ENCODE results near the gene FDXR.

DNA sequence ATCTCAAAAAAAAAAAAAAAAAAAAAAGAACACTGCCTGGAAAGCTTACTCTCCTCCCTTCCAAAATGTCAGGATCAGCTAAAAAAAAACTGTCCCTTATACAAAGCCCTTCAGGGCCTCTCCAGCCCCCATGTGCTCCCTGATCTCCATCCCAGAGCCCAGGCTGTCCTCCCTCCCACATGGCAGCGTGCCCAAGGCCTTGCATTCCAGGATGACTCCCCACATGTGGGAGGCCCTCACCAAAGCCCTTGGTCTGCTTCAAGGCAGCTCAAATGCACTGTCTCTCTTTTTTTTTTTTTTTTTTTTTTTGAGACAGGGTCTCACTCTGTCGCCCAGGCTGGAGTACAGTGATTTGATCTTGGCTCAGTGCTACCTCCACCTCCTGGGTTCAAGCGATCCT lies 2.3 kb downstream of the FDXR start:
- TF ChIP-seq, protein P1, sequence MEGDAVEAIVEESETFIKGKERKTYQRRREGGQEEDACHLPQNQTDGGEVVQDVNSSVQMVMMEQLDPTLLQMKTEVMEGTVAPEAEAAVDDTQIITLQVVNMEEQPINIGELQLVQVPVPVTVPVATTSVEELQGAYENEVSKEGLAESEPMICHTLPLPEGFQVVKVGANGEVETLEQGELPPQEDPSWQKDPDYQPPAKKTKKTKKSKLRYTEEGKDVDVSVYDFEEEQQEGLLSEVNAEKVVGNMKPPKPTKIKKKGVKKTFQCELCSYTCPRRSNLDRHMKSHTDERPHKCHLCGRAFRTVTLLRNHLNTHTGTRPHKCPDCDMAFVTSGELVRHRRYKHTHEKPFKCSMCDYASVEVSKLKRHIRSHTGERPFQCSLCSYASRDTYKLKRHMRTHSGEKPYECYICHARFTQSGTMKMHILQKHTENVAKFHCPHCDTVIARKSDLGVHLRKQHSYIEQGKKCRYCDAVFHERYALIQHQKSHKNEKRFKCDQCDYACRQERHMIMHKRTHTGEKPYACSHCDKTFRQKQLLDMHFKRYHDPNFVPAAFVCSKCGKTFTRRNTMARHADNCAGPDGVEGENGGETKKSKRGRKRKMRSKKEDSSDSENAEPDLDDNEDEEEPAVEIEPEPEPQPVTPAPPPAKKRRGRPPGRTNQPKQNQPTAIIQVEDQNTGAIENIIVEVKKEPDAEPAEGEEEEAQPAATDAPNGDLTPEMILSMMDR (IDR thresholded peaks at IDR 0.05): no peak
- no peak for TF ChIP-seq ZFX (IDR thresholded peaks at IDR 0.05; ENCODE audit: borderline replicate concordance)
